HG02642 (cell line): ENCODE measurements around the gene MLPH.

Experiments used
- ATAC-seq: cut with Tn5 transposase; IDR thresholded peaks from one replicate; pipeline ENCODE4 v1.9.1; 2021; ENCODE audit warnings: mild to moderate bottlenecking; ENCODE audit not compliant: unreplicated experiment, poor library complexity

Gene MLPH

DNA sequence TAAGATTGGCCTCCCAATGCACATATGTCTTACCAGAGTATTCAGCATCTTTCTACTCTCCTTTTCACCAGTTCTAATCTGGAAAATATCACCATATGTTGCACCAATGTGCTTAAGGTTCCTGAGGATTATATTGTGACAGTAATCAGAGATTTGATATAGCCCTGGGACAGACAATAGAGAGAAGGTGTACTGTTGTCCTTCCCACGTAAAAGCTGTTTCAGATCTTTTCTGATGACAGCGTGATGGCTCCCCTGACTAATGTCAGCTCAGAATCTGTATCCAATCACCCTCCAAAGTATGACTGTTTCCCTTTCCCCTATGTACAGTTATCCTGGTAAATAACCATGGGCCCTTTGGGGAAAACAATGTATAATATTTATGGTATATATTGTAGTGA, 9.0 kb upstream of the MLPH start:
- ATAC-seq = no peak

DNA sequence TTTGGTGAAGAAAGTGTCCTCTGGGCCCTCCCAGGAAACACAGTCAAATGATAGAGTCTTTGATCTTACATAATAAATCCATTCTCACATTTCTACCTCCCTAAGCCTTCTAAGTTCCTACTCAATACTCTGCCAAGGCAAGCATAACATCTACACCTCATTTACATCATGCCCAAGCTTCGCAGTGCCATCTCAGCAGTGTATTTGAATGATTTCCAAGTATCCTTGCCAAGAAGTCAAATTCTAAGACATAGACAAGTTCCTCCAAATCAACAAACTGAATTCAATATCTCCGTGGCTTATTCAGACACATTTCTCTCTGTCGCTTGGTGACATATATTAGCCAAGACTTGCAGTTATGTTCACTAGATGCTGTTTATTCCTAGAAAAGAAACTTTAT, 8.1 kb upstream of the MLPH start:
- no peak for ATAC-seq

DNA sequence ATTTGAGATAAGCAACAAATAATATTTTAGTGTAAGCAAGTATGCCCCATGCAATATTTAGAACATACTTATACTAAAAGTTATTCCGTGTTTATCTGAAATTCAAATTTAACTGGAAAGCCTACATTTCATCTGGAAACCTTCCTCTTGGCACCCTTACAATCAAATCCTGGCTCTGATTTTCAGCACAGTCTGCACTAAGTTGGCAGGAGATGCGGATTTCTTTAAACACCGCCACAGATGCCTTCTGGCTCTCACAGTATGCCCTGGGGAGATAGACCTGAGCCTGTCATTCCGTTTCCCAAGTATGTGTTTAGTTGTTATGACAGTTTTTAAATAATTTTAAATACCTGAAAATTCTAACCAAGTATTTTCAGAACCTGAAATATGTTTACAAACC, 7.3 kb upstream of the MLPH start:
- no peak for ATAC-seq

DNA sequence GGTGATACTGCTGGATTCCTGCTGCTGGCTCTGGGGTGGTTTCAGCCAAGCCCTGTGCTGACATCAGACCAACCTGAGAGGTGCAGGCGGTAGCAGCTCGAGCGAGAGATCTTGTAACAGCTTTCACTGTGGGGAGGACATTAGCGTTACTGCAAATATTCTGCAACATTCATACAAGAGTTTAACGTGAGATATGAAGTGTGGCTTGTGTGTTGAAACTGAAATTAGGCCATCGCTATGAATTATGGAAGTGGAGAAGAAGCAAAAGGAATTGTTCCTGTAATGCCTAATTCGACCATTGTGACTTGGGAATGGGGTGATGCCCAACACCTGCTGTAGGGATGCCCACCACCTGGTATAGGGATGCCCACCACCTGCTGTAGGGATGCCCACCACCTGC, 6.5 kb upstream of the MLPH start:
- ATAC-seq = no peak

DNA sequence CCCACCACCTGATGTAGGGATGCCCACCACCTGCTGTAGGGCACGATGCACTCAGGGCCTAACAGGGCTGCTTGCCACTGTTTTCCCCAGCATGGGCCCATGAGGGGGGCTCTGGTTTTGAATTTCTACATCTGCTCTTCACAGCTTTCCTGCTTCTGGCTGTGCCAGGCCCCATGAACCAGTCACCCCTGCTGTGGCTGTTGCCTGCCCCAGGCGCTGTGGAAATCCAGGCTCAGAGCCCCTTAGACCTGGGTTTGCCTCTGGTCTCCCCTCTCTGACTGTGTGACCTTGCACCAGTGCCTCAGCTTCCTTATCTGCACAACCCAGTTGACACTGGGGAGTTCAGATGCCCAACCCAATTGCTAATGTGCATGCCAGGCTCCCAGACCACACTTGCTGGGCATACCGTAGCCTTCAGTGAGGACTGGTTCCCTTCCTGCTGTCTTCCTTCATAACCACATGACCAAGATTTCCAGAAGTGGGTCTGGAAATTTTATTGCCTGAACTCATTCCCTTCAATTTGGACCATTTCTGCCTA, 6.0 kb upstream of the MLPH start:
- no peak for ATAC-seq

DNA sequence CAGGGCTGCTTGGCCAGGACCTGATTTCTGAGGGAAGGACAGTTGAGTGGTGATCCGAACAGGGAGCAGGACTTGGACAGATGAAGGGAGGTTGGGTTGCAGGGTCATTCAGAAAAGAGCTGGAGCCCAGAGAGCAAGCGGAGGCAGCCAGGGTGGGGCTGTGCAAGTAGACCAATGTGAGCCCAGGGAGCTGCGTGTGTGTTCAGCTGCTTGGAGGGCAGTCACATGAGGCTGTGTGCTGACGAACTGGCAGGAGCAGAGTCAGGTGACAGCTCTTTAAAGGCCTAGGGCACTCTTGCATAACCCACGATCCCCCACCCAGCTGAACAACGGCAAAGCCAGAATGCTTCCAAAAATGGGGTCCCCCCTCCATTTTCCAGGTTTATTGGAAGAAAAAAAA, 4.6 kb upstream of the MLPH start:
- ATAC-seq = no peak

DNA sequence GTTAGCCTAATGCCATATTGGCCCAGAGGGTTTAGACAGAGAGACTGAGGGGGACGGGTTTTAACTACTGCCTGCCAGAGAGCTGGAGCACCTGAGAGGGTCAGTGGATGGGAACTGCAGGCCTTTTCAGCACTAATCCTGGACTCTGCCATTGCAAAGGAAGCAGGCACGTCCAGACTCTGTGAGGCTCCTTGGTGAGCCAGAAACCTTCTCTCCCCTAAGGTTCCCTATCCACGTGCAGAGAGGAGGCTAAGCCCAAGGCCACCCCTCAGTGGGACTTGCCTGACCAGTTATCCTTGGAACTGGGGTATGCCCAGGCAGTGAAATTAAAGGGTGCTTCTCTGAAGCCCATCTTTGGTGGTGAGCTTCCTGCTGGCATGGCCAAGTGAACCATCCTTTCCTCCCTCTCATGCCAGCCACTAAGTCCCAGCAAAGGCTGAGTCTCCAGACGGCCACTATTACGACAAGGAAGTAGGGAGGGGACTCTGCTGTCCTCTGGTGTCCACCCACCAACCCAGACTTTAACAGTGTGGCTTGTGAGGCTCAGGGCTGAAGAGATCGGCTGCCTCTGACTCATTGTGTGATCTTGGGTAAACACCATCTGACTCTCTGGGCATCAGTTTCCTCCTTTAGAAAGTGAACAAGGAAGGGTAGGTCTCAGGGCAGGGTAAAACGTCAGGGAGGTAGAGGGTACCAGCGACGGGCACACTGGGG, 3.9 kb upstream of the MLPH start:
- ATAC-seq = no peak

DNA sequence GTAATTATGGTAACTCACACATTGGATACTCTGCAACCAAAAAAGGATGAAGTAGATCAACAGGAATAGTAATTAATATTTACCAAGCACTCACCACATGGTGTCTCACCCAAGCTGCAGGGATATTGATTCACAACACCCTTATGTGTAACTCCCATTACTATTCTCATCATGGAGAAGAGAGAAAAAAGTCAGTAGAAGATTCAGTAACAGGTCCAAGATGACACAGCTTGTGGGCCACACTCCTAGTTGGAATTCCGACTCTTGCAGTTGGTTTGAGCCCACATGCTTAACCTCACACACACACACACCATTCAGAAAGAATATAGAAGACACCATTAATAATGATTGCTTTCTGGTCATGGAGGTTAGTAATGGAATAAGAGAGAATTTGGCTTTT, 1.7 kb upstream of the MLPH start:
- ATAC-seq = no peak

DNA sequence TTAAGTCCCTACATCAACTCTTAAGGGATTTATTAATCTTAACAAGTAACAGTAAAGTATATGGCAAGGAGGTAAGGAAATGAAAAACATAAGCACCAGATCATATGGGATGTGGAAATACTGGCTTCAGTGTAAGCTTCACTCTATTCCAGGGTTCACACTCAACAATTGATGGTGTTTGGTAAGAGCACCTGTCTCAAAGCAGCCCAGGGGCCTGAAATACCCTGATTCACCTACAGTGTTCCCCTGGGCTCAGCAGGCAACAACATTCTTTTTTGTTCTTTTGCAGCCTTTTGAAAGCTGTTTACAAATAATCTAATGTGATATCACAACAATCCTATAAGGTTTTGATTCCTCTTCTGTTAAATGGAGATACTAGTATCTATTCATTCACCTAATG, 1.2 kb upstream of the MLPH start:
- no peak for ATAC-seq

DNA sequence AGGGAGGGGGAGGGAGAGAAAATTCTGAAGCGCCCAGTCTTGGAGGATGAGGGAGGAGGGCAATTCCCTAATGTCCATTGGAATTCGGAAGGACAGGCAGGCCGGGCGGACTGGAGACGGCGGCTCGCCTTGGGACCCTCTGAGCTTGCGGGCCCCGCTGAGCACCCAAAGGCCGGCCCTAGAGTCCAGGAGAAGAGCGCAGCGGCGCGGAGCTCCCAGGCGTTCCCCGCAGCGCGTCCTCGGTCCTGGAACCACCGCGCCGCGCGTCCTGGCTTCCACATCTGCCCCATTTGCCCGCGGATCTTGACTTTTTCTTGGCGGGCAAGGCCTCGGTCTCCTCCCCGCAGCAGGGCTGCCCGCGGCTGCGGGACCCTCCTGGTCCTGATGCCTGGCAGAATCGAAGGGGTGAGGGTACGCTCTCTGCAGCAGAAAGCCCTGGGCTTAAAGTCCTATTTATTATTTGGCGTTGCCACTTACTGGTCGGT, 675 bp upstream of the MLPH start:
- no peak for ATAC-seq

DNA sequence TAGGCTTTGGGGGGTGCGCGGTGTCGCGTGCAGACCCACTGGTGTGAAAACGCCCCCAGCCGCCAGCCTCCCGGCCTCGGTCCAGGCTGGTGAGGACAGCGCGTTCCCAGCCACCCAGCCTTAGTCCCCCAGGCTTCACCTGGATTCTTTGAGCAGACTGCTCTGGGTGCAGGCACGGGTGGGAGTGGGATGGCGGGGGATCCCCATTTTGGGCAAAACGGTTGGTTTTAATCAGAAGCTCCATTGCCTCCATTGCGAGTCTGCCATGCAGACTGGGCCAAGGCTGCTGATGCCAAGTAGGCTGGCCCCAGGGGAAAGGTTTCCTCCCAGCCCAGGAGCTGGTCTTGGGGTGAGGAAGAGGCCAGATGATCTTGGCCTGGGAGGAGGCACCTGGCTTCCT, 445 bp downstream of the MLPH start:
- no peak for ATAC-seq

DNA sequence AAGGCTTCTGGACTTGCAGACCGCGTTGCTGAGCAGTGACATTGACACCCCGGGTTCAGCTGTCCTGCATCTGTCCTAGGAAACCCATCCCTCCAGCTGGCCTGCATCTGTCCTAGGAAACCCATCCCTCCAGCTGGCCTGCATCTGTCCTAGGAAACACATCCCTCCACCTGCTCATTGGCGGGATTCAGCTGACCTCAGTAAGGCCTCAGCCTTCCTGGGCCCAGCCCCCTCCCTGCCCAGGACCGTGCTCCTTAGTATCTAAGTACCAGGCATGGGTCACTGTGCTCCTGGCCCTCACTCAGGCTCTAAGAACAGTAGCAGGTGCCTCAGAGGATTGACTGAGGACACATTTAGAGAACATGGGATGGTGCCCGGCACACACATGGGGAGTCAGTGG, 1.2 kb downstream of the MLPH start:
- ATAC-seq = no peak

DNA sequence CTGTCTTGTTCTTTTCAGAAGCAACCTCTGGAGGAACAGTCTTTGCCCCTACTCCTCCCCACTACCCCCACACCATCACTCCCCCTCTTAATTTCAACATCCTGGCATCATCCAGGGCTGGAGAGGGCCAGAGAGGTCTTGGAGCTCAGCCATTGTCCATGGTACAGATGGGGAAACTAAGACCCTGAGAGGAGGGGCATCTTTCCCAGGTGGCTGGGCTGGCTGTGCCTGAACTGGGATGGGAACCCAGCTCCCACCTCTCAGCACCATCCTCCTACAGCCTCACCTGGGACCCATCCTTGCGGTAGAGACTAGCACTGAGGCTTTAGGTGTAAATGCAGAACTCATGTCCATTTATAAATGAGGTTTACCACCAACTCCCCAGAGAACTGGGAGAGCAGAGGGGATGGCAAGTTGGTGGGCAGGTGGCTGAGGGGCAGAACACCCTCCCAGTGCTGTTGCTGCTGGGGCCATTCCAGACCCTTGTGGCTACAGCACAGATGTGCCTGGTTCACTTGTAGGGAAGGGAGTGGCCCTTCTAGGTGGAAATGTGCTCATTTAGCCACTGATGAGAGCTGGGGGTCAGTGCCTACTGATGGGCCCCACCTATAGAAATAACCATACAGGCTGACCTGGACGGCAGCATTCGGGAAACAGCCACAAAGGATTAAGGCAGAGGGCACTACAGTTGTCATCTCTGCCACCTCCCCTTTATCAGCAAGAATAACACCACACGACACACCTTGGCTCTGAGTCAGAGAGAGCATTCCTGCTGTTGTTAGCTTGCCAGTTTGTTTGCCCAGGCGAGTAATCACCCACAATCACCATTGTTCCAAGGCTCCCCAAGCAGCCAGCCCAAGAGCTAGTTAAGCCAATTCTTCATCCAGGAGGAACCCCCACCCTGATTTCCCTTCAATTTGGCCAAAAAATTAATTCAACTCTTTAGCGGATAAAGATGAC, 2.1 kb downstream of the MLPH start:
- no peak for ATAC-seq

DNA sequence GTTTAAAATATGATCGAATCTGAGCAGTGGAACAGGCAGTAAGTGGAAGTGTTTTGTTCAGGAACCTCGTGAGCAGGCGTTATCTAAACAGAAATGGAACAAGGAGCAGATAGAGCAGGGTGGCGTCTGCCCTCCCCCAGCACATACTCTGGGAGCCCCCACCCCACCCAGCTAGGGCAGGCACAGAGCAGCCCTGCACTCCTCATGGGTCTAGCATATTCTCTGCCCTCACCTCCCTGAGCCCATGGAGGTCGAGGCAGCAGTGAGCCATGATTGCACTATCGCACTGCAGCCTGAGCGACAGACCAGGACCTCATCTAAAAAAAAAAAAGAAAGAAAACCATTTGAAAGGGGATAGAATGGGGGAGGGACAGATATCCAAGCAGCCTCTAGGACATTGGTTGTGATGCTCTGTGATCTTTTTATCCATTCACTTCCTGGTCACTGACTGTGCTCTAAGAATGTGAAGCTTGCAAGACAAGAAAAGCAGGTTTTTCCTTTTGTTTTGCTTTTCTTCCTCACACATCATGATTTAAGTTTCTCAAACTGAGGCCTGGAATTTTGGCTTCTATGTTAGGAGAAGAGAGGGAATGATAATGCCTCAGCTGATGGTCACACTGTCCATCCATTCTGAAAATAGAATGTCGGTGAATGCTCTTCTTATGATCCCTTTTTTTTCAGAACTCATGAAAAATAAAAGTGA, 3.1 kb downstream of the MLPH start:
- ATAC-seq = no peak

DNA sequence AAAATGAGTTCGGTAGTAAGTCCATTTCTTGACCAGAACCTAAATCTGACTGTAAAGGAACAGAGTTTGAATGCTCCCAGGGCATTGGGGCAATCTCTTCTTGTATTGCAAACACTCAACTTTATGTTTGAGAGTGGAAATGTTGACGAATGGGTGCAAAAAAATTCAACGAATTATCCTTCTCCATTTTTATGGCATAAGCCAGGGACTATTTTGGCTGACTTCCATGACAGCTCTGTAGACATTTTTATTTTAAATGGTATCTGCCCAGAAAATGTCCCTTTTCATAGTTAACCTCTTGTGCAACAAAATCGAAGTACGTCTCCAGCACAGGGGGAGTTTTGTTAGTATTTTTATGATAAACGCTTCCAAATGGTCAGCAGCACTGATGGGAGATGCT, 3.7 kb downstream of the MLPH start:
- no peak for ATAC-seq

DNA sequence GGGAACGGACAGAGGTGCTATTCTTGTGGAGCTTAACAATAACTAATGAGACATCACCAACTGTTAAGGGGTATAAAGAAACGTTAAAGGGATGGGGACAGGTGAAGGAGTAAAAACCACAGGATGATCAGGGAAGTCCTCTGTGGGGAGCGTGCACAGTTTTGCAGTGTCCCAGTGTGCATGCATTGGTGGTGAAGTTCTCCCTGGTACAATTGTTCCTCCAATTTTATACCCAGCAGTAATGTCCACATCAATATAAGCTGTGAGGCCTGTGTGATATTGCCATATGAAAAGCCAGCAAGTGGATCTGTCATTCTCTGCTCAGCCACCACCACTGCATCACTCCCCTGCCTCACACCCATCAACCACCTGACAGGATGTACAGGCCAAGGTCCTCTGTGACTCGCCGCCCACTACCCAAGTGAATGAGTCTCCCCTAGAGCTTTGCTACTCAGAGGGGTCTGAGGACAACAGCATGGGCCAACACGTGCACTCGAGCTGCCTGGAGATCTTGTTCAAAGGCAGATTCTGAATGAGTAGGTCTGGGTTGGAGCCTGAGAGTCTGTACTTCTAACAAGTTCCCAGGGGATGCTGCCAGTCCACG, 4.6 kb downstream of the MLPH start:
- ATAC-seq = no peak

DNA sequence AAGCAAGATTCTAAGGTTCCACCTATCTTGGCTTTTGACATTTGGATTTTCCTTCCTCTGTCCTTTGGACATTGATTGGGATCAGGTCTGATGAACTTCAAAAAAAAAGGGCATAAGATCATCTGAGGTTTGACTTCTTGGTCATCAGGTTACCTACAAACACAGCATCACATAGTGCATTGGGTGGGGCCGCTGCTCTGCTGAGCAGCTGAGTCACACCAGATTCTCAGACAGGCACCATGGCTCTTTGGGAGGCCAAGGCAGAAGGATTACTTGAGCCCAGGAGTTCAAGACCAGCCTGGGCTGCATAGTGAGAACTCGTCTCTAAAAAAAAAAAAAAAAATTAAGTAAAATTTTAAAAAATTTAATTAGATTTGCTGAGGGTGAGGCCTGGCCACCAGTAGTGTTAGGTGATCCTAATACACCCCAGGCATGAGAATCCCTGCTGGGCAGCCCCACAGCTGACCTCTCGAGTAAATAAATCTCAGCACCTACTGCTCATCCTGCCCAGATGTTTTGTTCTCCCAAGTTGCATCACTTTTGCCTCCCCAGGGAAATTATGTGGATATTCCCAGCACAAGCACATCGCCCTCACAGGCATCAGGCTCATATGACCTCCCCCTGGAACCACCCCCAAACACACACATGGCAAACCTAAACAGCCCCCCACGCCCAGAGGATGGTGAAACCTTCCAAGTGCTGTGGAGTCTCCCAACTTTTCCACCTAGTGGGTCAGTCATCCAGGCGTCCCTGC, 5.3 kb downstream of the MLPH start:
- ATAC-seq = no peak

DNA sequence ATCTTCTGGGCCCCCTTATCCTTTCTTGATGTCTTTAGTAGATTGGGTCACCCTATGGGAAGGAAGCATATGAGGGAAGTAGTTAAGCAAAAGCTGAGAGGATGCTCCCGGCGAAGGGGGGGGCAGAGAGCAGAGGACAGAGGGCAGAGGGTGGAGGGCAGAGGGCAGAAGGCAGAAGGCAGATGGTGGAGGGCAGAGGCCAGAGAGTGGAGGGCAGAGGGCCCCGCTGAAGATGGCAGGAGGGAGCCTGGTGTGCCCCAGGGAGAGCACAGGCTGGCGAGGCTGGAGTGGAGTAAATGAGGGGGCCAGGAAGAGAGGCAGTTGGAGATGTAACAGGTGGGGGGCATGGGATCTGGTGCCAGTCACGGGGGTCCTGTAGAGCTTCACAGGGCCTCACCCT, 7.0 kb downstream of the MLPH start:
- no peak for ATAC-seq

DNA sequence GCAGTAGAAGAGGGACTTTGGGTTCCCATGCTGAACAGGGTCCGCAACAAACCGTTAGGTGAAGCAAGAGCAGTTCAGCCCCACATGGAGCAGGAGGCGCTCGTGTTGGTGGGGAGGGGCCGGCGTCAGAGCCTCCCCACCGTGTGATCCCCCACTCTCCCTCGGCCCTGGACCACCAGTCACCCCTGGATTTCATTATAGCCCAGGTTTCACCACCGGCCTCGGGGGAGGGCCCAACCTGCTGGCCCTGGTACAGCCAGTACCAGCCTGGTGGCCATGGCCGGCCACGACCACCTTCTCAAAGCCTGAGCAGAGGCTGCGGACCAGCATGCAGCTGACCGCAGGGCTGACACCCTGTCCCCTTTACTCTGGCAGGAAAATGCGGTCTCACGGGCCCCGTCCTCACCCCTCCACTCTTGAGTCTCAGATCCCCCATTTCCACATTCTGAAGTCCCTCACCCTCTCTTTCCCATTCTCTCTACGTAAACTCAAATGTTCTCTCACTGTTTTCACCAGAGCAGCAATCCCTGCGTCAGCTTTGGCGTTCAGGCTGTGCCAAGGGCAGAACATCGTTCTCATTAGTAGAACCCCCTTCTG, 8.6 kb downstream of the MLPH start:
- no peak for ATAC-seq
